KMS-11 (cell line): Measurements from ENCODE around the gene OR6C70.
"Not testable (repeated sequence)": the region's sequence is repeated elsewhere in the genome, so short reads cannot be mapped to it uniquely, and the experiment has no call there.

Experiments
- H2AFZ ChIP-seq: fragments of 200-600 bp; sonication (generic); 2 replicates; pipeline ENCODE4 v1.6.1; 2016; ENCODE audit warnings: antibody characterized with exemption, mixed run types, low read depth
- H3K27ac ChIP-seq: fragments of 200-600 bp; sonication (generic); 2 replicates; pipeline ENCODE4 v1.6.1; 2016; ENCODE audit warnings: mild to moderate bottlenecking, mixed run types
- H3K27me3 ChIP-seq: fragments of 200-600 bp; sonication (generic); 2 replicates; pipeline ENCODE4 v1.6.1; 2017; ENCODE audit warnings: mild to moderate bottlenecking, low read depth, mixed run types, moderate library complexity; ENCODE audit not compliant: insufficient read depth
- H3K36me3 ChIP-seq: fragments of 200-600 bp; sonication (generic); 2 replicates; pipeline ENCODE4 v1.6.1; 2017; ENCODE audit warnings: mild to moderate bottlenecking, mixed run types; ENCODE audit not compliant: insufficient read depth
- H3K4me1 ChIP-seq: fragments of 200-600 bp; sonication (generic); 2 replicates; pipeline ENCODE4 v1.6.1; 2016; ENCODE audit warnings: mild to moderate bottlenecking, low read depth, mixed run types; ENCODE audit not compliant: poor library complexity, severe bottlenecking
- H3K4me2 ChIP-seq: fragments of 200-600 bp; sonication (generic); 2 replicates; pipeline ENCODE4 v1.7.0; 2016; ENCODE audit warnings: mild to moderate bottlenecking, mixed run types
- H3K4me3 ChIP-seq: fragments of 200-600 bp; sonication (generic); IDR thresholded peaks from 2 replicates; pipeline ENCODE4 v1.6.1; 2017; ENCODE audit warnings: low read depth, low read length, mixed read lengths; ENCODE audit not compliant: insufficient read depth
- H3K79me2 ChIP-seq: fragments of 200-600 bp; sonication (generic); 2 replicates; pipeline ENCODE4 v1.6.1; 2016; ENCODE audit warnings: low read depth, mixed run types; ENCODE audit not compliant: insufficient read depth
- H3K9ac ChIP-seq: fragments of 200-600 bp; sonication (generic); 2 replicates; pipeline ENCODE4 v1.6.1; 2016; ENCODE audit warnings: mild to moderate bottlenecking, mixed run types
- H4K20me1 ChIP-seq: fragments of 200-600 bp; sonication (generic); 2 replicates; pipeline ENCODE4 v1.6.1; 2016; ENCODE audit warnings: mild to moderate bottlenecking, mixed run types; ENCODE audit not compliant: insufficient read depth
- CTCF ChIP-seq: fragments of 200-600 bp; sonication (generic); conservative IDR thresholded peaks from 2 replicates; pipeline ENCODE4 v1.6.1; 2017; ENCODE audit warnings: low read depth, mild to moderate bottlenecking, antibody characterized with exemption, low read length, moderate library complexity, mixed read lengths

Gene OR6C70

GRCh38 chr12:55472264-55472663 lies 2.3 kb upstream of the OR6C70 start:
- Histone ChIP-seq H3K27me3 (no peaks in the 10 kb centered on the region), H2AFZ (no peak overlapping the region), H3K4me1 (peaks cover 18% of the 10 kb centered on the region), H3K4me3 (no peak overlapping the region), H3K79me2 (no peaks in the 10 kb centered on the region), H3K9ac (no peak overlapping the region), H3K4me2 (no peak overlapping the region), H3K36me3 (no peaks in the 10 kb centered on the region), H3K27ac (no peak overlapping the region), H4K20me1 (no peaks in the 10 kb centered on the region)
- no peak for TF ChIP-seq CTCF

- H3K36me3 ChIP-seq, result no peaks in the 10 kb centered on the region
- no peak for TF ChIP-seq CTCF
- H3K4me1 ChIP-seq, result peaks cover 18% of the 10 kb centered on the region
- no peaks in the 10 kb centered on the region for H3K27me3 ChIP-seq
- H3K9ac ChIP-seq, result no peak overlapping the region
- H3K79me2 ChIP-seq, result no peaks in the 10 kb centered on the region
- no peak overlapping the region for H3K4me2 ChIP-seq
- no peaks in the 10 kb centered on the region for H4K20me1 ChIP-seq
- H2AFZ ChIP-seq, result no peak overlapping the region
- H3K4me3 ChIP-seq, result no peak overlapping the region
- no peak overlapping the region for H3K27ac ChIP-seq
Measured at GRCh38 chr12:55469291-55469690, 647 bp downstream of the OR6C70 start.

- H3K27me3 ChIP-seq, result no peaks in the 10 kb centered on the region
- no peak overlapping the region for H3K4me3 ChIP-seq
- peak overlapping the region; percentile 1; the same call in 1 of the 2 replicates for H3K4me2 ChIP-seq
Measured at GRCh38 chr12:55467836-55468235, 2.1 kb downstream of the OR6C70 start.

DNA sequence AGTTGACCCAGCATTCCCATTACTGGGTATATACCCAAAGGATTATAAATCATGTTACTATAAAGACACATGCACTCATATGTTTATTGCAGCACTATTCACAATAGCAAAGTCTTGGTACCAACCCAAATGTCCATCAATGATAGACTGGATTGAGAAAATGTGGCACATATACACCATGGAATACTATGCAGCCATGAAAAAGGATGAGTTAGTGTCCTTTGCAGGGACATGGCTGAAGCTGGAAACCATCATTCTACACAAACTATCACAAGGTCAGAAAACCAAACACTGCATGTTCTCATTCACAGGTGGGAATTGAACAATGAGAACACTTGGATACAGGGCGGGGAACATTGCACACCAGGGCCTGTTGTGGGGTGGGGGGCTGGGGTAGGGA lies 5.0 kb downstream of the OR6C70 start:
- not testable (repeated sequence) for H3K4me3 ChIP-seq, H3K9ac ChIP-seq, H3K4me2 ChIP-seq, H3K27ac ChIP-seq, H3K36me3 ChIP-seq, H3K27me3 ChIP-seq, H3K79me2 ChIP-seq, H2AFZ ChIP-seq, H4K20me1 ChIP-seq
- peaks cover 18% of the 10 kb centered on the region for H3K4me1 ChIP-seq

More at GRCh38 chr12:55467836-55468235, 2.1 kb downstream of the OR6C70 start:
- Histone ChIP-seq H3K9ac (no peak overlapping the region), H4K20me1 (no peaks in the 10 kb centered on the region), H3K79me2 (no peaks in the 10 kb centered on the region), H2AFZ (no peak overlapping the region), H3K27ac (no peak overlapping the region), H3K4me1 (peaks cover 18% of the 10 kb centered on the region), H3K36me3 (no peaks in the 10 kb centered on the region)
- no peak for TF ChIP-seq CTCF

- Histone ChIP-seq H3K27ac (no peak overlapping the region), H3K79me2 (no peaks in the 10 kb centered on the region), H2AFZ (no peak overlapping the region), H4K20me1 (no peaks in the 10 kb centered on the region), H3K9ac (no peak overlapping the region), H3K4me2 (no peak overlapping the region), H3K4me3 (no peak overlapping the region), H3K4me1 (no peaks in the 10 kb centered on the region), H3K36me3 (no peaks in the 10 kb centered on the region), H3K27me3 (no peaks in the 10 kb centered on the region)
- no peak for TF ChIP-seq CTCF
Measured at GRCh38 chr12:55448825-55449224, 21.1 kb downstream of the OR6C70 start.
